GM19455 (cell line): ENCODE results near the gene FTCDNL1.

Source experiments
- ATAC-seq: cut with Tn5 transposase; IDR thresholded peaks from one replicate; pipeline ENCODE4 v1.9.1; 2021; ENCODE audit not compliant: unreplicated experiment

Gene FTCDNL1

DNA sequence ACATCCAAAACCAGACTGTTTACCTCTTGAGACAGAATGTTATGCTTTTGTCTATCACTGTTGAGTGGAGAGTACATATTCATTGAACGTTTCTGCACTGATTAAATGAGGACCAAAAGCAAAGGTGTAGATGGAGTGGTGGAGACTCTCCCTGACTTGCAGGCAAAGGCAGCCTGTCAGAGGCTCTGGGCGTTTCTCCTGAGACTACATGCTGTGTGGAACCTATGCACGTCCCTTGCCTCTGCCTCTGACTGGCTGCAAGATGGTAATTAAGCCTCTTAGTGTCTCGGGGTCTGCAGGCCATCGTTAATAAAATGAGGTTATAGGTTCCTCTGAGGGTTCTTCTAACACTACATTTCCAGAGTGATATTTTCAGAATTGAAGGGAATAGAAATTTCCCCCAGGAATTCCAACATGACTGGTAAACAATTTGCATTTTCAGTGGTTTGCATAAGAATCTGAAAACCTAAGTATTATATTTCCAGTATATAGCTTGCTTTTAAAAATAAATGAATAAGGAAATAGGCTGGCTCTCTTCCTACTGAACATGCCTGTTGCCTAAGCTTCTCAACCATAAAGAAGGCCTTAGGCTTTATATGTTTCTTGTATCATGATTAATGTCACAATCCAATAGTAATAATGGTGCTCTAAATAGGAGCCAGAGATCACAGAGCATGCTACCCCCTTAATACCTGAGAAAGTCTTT is 107.4 kb downstream of the FTCDNL1 start:
- ATAC-seq = no peak

DNA sequence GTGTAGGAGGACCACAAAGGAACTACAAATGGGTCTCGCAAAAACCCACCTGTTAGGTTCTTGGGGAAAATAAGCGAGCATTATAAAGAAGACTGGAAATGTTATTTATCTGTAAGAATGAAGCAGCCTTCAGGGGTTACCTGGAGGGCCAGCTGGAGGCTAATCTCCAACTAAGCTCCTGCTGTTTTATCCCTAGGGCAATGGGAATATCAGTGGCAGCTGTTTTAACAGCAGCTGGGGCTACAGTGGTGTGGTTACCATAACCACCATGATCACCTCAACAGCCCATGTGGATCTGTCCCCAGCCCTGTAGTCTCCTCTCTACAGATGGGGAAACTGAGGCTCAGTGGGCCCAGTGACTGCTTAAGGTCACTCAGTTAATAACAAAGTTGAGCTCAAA is 108.1 kb downstream of the FTCDNL1 start:
- no peak for ATAC-seq

DNA sequence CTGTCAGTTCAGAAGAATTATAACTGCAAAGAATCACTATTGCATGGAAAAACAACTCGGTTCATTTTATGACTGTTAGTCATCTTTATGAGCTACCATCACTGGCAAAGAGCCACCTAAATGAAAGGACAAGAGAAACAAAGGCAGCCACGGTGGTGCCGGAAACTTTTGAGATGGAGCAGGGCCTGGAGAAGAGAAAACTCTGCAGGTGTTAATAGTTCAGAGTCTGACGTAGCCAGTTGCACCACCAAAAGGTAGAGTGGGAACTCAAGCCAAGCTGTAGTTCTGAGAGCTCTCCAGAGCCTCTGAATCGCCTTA is 110.9 kb downstream of the FTCDNL1 start:
- ATAC-seq = no peak

DNA sequence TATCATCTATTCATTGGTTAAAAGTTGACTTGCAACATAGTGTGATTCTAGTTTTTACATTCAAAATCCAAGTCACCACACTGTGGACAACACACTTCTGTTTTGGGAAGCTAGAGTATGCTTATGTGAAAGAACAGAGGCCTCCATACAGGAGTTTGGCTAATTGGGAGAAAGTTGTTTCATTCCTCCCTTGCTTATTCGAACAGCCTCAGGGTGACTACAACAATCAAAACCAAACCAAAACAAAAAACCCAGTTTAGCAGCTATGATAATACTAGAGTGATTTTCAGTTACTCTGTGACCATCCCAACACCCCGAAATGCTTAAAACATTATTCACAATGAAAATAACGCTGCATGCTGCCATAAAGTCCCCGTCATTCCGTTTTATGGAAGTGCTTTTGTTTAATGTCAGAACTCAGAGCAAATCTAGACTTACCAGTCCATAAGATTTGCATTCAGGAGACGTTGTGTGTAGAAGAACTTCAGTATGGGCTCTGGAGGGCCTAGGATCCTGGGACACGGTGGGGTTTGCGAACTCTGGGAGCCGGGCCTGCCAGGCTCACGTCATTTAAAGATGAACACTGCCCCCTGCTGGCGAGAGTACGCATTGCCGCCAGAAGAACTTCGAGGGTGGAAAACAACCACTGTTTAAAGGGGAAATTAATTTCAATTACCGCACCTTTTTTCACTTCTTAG is 111.4 kb downstream of the FTCDNL1 start:
- peak; percentile 65 for ATAC-seq

DNA sequence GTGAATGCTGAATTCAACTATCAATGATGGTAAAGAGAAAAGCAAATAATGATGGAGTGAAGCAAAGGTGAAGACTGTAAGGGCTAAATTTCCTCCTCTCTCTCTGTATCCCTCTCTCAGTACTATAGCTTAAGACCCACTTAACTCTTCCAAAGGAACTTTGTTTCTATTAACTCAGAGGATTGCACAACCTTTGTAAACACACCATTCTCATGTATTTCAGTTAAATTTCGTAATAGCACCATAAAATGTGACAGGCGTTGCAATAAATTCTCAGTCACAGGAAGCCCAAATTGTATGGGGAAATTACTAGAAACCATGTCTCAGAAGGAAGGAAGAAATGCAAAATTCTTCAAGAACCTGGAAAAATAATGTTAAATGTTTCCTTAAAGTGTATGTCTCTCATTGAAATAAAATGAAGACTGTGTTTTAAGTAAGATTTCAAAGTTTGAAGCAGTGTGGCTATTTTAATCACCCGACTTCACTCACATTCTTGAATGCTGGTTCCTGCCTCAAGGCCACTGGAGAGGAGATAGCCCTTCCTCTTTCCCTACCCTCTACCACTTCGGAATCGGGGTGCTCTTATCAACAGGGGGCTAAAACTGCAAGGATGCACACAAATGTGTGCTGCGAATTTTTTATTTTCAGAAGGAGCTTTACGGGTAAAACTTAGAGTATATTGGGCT is 112.1 kb downstream of the FTCDNL1 start:
- no peak for ATAC-seq

DNA sequence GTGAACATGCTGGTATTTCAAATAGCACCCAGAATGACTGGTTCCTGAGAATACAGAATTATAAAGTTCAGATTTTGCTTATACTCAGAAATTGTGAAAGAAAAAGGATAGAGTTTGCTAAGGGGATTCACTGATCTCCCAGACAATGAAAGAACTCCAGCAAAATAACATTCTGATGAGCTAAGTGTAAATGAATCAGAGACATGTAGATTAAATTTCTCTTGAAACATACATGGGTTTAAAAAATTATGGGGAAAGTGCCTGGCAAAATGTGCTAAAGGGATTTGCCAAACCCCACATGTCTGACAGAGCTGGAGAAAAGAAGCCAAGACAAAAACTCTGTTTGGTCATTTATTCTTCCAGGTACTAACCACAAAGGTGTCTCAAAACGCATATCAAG is 116.3 kb downstream of the FTCDNL1 start:
- ATAC-seq = no peak

DNA sequence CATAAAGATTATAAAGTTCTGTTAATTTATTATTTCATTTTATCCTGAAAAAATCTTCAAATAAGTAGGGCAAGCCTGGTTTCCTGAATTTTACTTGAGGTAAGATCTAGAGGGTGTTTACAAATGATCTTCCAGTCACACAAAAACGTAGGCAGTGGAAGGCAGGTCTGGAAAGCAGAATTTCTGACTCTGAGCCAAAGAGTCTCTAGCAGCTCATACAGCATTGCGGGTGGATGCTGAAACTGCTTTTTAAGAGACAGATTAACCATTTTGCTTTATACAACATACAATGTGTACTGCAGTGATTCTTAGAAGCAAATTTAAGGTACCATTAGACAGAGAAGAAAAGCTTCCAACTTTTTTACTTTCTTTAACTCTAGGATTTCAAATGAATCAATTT is 117.0 kb downstream of the FTCDNL1 start:
- ATAC-seq = no peak

DNA sequence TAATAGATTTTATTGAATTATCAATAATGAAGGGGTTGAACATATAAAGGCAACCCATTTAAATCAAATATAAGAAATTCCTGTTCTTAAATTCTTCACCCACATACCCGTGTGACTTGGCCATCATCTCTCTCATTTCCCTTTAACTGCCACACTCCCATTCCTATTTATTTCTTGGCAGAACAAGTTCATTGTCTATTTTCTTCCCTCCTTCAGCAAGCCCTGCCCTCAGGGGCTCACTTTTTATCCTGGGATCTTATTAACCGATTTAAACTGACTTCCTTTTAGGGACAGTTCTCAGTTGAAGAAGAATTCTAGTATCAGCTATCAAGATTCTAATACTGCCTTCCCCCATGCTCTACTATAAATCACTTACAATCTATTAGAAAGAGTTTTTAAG is 123.2 kb downstream of the FTCDNL1 start:
- no peak for ATAC-seq

DNA sequence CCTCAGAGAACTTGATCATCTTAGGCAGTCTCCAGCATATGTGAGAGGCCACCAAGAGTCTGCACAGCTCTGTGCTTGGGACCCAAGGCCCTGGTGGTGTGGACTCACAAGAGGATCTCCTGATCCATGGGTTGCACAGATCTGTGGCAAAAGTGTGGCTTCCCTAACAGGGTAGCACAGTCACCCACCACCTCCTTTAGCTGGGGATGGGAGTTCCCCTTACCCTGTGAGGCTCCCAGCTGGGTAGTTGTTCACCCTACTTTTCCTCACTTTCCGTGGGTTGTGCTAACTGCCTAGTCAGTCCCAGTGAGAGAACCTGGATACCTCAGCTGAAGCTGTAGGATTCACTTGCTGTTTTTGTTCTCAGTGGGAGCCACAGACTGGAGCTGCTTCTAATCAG is 123.7 kb downstream of the FTCDNL1 start:
- no peak for ATAC-seq

DNA sequence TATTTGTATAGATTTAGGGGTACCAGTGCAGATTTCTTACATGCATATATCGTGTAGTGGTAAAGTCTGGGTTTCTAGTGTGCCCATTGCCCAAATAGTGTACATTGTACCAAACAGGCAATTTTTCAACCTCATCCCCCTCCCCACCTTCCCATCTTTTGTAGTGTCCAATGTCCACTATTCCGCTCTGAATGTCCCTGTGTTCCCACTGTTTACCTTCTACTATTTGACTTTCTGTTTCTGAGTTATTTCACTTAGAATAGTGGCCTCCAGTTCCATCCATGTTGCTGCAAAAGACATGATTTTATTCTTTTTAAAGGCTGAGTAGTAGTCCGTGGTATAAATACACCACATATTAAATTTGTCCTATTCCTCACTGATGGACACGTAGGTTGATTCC is 132.9 kb downstream of the FTCDNL1 start:
- ATAC-seq = no peak

DNA sequence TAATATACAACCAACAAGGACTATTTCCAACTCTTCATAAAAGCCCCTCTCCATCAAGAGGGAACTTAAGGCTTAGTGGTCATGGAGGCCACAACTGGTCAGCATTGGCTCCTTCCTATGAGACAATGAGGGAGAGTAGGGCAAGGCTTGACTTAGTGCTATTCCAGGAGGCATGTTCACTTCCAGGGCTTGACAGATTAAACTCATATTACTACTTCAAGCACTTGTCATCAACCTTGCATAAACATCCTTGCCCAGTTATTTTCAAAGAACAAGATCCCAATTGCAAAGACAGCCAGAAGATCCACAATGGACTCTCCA is 133.4 kb downstream of the FTCDNL1 start:
- ATAC-seq = no peak

DNA sequence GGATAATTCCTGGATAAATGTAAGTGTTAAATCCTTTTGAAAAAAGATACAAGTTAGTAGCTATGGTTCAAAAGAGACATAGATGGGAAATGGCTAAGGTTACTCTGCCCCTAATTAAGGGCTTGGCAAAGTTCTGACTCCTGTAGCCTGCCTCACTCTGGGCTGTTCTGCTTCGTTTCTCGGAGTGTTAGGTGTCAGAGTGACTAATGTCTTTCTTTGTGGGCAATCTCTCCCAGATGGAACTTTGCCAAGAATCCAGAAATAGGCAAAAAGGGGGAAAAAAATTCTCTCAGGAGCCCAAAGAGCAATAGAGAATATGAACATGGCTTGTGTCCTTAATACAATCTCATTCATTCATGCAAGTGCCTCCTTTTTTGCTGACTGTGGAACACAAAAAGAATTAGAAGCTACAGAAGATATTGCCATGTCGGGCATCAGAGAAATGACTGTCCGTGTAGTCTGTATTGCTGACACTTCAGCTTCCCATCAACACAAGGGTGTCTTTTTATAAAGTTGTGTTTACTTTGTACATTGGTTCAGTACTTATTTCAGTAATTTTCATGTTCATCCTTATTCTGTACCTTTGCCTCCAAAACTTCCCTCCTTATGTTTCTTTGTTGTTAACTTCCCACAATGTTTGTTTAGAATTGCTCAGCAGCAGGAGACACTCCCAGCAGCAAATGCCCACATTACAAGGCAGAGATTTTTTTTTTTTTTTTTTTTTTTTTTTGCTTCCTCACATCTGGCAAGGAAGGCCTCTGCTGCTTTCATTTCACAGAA is 134.0 kb downstream of the FTCDNL1 start:
- no peak for ATAC-seq

DNA sequence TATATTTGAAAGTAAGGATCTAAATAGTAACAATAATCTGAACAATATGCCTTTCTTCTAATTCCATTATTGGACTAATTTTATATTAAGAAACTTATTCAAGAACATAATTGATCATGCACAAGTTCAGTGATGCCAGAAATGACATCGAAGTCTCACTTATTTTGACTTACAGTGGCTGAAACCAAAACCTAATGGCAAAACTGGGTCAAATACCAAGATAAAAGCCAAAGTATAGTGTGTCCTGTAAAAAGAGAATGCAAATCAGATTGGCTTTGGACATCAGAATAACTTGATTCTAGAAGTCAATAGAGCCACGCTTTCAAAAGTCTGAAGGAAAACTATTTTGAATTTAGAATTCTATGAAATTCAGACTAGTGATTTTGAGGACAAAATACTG is 137.2 kb downstream of the FTCDNL1 start:
- ATAC-seq = no peak

DNA sequence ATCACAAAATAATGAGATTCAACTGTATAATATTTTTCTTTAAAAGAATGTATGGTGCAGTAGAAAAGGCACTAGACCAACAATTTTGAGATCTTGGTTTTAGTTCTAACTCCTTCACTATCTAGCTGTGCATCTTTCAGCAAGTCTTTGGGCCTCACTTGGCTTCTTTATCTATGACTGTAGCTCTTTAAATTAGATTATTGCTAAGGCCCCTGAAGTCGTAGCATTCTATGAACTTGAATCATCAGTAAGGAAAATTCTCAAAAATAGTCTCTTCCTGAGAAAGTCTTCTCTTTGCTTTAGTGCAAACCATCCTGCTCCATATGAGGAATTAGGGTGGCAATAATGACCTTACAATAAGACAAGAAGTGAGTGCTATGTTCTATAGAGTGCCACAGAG is 140.4 kb downstream of the FTCDNL1 start:
- ATAC-seq = no peak
